ENCODE data around the gene DFFB. TPM values are rescaled to one million over a fixed set of nuclear protein-coding genes. Genes with fewer than 3 reads are reported as not detected.

The DFFB gene
- total and polyA plus RNA-seq, 9 of the 15 experiments (the other 6 are each of a cell fraction or from before 2014, with no cell fraction given), result 2.3 to 15.8 (median 11.5) TPM

DNA sequence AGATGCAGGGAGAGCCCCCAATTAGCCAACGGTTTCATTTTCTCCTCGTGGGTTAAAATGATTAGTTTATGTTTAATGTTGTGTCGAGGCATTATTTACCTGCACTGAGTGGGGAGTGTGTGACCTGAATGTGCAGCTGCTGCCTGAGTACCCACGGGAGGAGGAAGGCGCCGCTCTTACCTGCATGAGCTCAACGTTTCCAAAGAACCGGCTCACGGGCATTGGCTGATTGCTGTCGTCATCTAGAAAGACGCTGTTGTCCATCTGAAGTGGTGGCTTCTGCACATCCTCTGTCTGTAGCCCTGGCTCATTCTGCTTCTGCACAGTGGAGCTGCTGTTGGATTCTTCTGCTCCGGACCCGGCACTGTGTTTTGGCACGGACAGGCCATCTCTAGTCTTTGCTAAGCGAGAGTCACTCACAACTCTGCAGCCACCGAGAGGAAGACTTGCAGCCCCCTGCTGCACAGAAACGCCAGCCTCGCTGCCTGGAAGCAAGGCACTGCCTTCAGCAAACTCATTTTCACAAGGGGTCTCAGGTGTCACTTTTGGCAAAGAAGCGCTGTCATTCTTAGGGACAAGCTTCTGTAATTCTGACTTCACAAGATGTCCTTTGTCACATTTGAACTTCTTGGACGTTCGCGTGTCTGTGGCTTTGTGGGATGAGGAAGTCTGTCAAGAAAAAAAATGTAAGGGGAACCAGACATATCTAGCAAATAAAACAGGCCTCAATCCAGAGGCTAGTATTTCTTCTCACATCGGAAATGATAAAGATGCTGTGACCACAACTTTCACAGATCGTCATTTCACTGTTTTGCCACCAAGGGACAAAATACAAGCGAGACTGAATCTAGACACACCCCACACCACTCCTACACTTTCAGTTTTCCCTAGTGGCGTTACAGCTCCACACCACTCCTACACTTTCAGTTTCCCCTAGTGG is 33.4 kb downstream of the DFFB start:
- in situ Hi-C loops (cut with MboI), result no loop called here
- ATAC-seq (no peak), DNase-seq (ENCODE audit: extremely low read depth in 1 of 4, low spot score in 3 of 4) (no peak), FAIRE-seq (no peak)
- H3K27me3 ChIP-seq (ENCODE audit: control insufficient read depth in 2 of 2, insufficient read depth in 2 of 2, low read length in 2 of 2), result no peaks in the 10 kb centered on the region
- 83% methylated on average over 25 of the region's 26 CpGs for WGBS (ENCODE audit: insufficient coverage, low coverage, missing lambda C conversion rate)
- no TSS peak for BruUV-seq (replicated peaks)
- H3K9me1 ChIP-seq (ENCODE audit: control insufficient read depth, insufficient read depth, low read length), result no peaks in the 10 kb centered on the region
- intact Hi-C loops (cut with micrococcal nuclease), result no loop called here
- H3K36me3 ChIP-seq (ENCODE audit: control insufficient read depth, insufficient read depth, low read length), result peaks cover 80% of the 10 kb centered on the region
- no peaks in the 10 kb centered on the region for H3K9me3 ChIP-seq (replicated peaks; ENCODE audit: control insufficient read depth, insufficient read depth, low read depth, low read length)
- peaks cover 3% of the 10 kb centered on the region; the same call in 1 of the 2 replicates for H4K20me1 ChIP-seq (replicated peaks; ENCODE audit: control insufficient read depth, insufficient read depth, low read length)
- ChIA-PET POLR2A (interaction anchor here (0.6 to 1.3 kb wide), 5 partner anchors 9 to 573 kb away, joined by 3 to 4 read pairs (median 3); partner anchors contain the start of gene C1orf174), CTCF (ENCODE audit: low intra/inter-chr PET ratio) (no interaction called here)
- H3K4me3 ChIP-seq, result no peak overlapping the region
- H3K27ac ChIP-seq (ENCODE audit: extremely low read depth, low read depth, low read length), result no peak overlapping the region
- no peak overlapping the region for H3K4me2 ChIP-seq (ENCODE audit: insufficient read depth, low read length)
- H3K79me2 ChIP-seq (ENCODE audit: control insufficient read depth, insufficient read depth, low read length), result peaks cover 29% of the 10 kb centered on the region
- H3K9ac ChIP-seq (ENCODE audit: insufficient read depth in 1 of 2, low read depth in 2 of 2, low read length in 2 of 2), result no peak overlapping the region; a peak in 1 of 4 replicates
- peaks cover 0 to 5% of the 10 kb centered on the region in 2 experiments; a peak in 1 of 5 replicates for H3K4me1 ChIP-seq (replicated peaks in 1 of 2; ENCODE audit: control insufficient read depth in 2 of 2, insufficient read depth in 2 of 2, low read length in 2 of 2)
- no peak overlapping the region for H2AFZ ChIP-seq (ENCODE audit: low read depth, low read length)
- TF ChIP-seq, protein P1, sequence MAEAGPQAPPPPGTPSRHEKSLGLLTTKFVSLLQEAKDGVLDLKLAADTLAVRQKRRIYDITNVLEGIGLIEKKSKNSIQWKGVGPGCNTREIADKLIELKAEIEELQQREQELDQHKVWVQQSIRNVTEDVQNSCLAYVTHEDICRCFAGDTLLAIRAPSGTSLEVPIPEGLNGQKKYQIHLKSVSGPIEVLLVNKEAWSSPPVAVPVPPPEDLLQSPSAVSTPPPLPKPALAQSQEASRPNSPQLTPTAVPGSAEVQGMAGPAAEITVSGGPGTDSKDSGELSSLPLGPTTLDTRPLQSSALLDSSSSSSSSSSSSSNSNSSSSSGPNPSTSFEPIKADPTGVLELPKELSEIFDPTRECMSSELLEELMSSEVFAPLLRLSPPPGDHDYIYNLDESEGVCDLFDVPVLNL (CRISPR knock-in tag; IDR thresholded peaks at IDR 0.05; ENCODE audit: low read depth), result no peak
- TF ChIP-seq ZBTB33 (CRISPR knock-in tag; IDR thresholded peaks at IDR 0.05) (no peak), ZSCAN29 (IDR thresholded peaks at IDR 0.05) (no peak), ZBTB26 (CRISPR knock-in tag; IDR thresholded peaks at IDR 0.05) (no peak), ZNF511 (CRISPR knock-in tag; IDR thresholded peaks at IDR 0.05) (no peak), ZNF217 (CRISPR knock-in tag; IDR thresholded peaks at IDR 0.05) (no peak), ARID3A (IDR thresholded peaks at IDR 0.05; ENCODE audit: borderline replicate concordance, low read depth, low read length) (no peak), ZNF41 (CRISPR knock-in tag; conservative IDR thresholded peaks at IDR 0.05) (no peak), SRF (CRISPR knock-in tag; IDR thresholded peaks at IDR 0.05) (no peak)
- TF ChIP-seq, protein P2, sequence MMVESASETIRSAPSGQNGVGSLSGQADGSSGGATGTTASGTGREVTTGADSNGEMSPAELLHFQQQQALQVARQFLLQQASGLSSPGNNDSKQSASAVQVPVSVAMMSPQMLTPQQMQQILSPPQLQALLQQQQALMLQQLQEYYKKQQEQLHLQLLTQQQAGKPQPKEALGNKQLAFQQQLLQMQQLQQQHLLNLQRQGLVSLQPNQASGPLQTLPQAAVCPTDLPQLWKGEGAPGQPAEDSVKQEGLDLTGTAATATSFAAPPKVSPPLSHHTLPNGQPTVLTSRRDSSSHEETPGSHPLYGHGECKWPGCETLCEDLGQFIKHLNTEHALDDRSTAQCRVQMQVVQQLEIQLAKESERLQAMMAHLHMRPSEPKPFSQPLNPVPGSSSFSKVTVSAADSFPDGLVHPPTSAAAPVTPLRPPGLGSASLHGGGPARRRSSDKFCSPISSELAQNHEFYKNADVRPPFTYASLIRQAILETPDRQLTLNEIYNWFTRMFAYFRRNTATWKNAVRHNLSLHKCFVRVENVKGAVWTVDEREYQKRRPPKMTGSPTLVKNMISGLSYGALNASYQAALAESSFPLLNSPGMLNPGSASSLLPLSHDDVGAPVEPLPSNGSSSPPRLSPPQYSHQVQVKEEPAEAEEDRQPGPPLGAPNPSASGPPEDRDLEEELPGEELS (CRISPR knock-in tag; IDR thresholded peaks at IDR 0.05; ENCODE audit: borderline replicate concordance), result no peak

Measured in K562 (cell line).